ENCODE data around the gene MATN4.

- TF ChIP-seq CTCF (conservative IDR thresholded peaks at IDR 0.05; ENCODE audit: low read length) (no peak), EZH2phosphoT487 (IDR thresholded peaks at IDR 0.05; ENCODE audit: borderline replicate concordance, low read depth, low read length) (no peak)
Measured at GRCh38 chr20:45352729-45353128, 44.6 kb upstream of the MATN4 start.
